DND-41 (cell line): ENCODE results near the gene RNF212B.

Experiments
- CTCF ChIP-seq: IDR thresholded peaks from 2 replicates; pipeline ENCODE4 v1.5.1; 2012; ENCODE audit warnings: borderline replicate concordance, low read length, moderate library complexity, mild to moderate bottlenecking; ENCODE audit not compliant: poor library complexity, severe bottlenecking; ENCODE audit errors: extremely low read depth
- EZH2 ChIP-seq: IDR thresholded peaks from 3 replicates; pipeline ENCODE4 v1.6.1; 2012; ENCODE audit warnings: borderline replicate concordance, low read depth, mild to moderate bottlenecking, moderate library complexity, low read length, inconsistent platforms; ENCODE audit not compliant: severe bottlenecking

DNA sequence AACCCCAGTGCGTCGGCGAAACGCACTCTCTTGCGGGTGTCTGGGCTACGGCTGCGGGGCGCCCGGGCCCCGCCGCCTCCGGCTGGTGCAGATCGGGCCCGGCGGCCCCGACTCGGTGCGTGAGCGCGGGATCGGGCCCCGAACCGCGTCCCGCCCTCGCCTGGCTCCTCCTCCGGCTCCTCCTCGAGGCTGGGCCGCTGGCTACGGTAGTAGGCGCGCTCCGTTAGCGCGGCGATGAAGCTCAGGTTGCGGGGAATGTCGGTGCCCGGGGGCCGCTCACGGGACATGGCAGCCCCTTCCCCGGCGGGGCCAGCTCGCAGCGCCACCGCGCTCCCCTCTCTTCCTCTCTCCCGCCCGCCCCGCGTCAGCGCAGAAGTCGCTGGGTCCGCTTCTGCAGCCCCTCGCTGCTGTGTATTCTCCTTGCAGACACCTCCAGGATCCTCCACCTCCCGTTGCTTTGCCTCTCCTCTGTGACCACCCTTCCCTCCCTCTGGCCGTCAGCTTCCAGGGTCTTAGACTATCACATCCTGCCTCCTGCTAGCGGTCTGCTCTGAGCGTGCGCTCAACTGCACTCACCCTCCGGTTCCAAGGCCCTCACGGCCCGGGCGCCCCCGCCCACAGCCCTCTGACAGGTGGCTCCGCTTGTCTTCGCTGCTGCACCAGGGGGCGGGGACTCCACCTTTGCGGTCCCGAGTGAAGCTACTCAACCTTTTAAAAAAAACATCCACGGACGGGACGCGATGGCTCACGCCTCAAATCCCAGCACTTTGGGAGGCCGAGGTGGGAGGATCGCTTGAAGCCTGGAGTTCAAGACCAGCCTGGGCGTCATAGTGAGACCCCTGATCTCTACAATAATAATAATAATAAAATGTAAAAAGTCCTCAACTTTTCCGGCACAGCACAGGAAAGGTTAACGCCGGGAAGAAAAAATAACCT, 64.8 kb downstream of the RNF212B start, which contains the start of gene PPP1R3E:
- TF ChIP-seq CTCF (no peak), EZH2 (no peak)
